IPS-18a (cell line): ENCODE data around the gene FERD3L.
"Not testable (repeated sequence)": the region's sequence is repeated elsewhere in the genome, so short reads cannot be mapped to it uniquely, and the experiment has no call there.

Experiments used
- H3K27ac ChIP-seq: one replicate; pipeline ENCODE4 v1.5.1; 2013; ENCODE audit warnings: low read length
- H3K27me3 ChIP-seq: one replicate; pipeline ENCODE4 v1.6.1; 2013; ENCODE audit warnings: mild to moderate bottlenecking, low read length; ENCODE audit not compliant: control insufficient read depth, insufficient read depth
- H3K36me3 ChIP-seq: one replicate; pipeline ENCODE4 v1.6.1; 2013; ENCODE audit warnings: low read depth, low read length; ENCODE audit not compliant: control insufficient read depth
- H3K4me1 ChIP-seq: one replicate; pipeline ENCODE4 v1.6.1; 2013; ENCODE audit warnings: low read depth, low read length; ENCODE audit not compliant: control insufficient read depth
- H3K4me3 ChIP-seq: one replicate; pipeline ENCODE4 v1.5.1; 2013; ENCODE audit warnings: low read length
- H3K9ac ChIP-seq: one replicate; pipeline ENCODE4 v1.6.1; 2013; ENCODE audit warnings: mild to moderate bottlenecking, low read length, moderate library complexity
- H3K9me3 ChIP-seq: one replicate; pipeline ENCODE4 v1.6.1; 2013; ENCODE audit warnings: low read depth, low read length; ENCODE audit not compliant: control insufficient read depth

Gene FERD3L

GRCh38 chr7:19144661-19145433 lies at the start of gene FERD3L:
FERD3L (minus strand) TSS chr7:19145421; CDS start chr7:19145362, 59 bp downstream.
- Histone ChIP-seq H3K4me3 (peak within 1 kb of the TSS; percentile 71), H3K27me3 (peaks cover 82% of the 10 kb centered on the region), H3K36me3 (no peaks in the 10 kb centered on the region), H3K27ac (no peak within 1 kb of the TSS), H3K9me3 (no peaks in the 10 kb centered on the region), H3K4me1 (peaks cover 30% of the 10 kb centered on the region), H3K9ac (no peak within 1 kb of the TSS)

DNA sequence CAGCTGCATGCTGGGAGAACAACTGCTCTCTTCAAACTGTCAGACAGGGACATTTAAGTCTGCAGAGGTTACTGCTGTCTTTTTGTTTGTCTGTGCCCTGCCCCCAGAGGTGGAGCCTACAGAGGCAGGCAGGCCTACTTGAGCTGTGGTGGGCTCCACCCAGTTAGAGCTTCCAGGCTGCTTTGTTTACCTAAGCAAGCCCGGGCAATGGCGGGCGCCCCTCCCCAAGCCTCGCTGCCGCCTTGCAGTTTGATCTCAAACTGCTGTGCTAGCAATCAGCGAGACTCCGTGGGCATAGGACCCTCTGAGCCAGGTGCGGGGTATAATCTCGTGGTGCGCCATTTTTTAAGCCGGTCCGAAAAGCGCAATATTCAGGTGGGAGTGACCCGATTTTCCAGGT lies 49.2 kb upstream of the FERD3L start:
- not testable (repeated sequence) for H3K9ac ChIP-seq, H3K27me3 ChIP-seq, H3K4me1 ChIP-seq, H3K36me3 ChIP-seq, H3K27ac ChIP-seq, H3K9me3 ChIP-seq
- peak overlapping the region; percentile 58 for H3K4me3 ChIP-seq

DNA sequence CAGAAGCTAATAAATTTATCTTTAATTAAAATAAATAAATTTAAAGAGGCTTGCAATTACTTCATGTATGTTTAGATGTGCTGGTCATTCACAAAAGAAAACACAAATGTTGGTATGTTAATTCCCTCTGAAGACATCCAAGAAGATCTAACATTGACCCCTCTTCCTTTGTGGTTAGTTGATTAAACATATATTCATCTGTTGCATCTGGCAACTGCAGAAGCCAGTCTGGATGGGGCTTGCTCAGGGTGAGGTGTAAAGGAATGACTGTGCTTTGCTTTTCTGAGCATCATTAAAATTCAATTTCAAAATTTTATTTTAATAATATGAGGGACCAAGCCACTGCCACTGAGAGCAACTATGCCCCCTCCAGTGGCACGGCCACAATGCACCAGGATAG lies 36.4 kb upstream of the FERD3L start:
- Histone ChIP-seq H3K36me3 (no peaks in the 10 kb centered on the region), H3K9me3 (no peaks in the 10 kb centered on the region), H3K4me3 (no peak overlapping the region), H3K27me3 (no peaks in the 10 kb centered on the region), H3K4me1 (no peaks in the 10 kb centered on the region), H3K9ac (no peak overlapping the region), H3K27ac (no peak overlapping the region)

GRCh38 chr7:19178595-19178994 lies 33.4 kb upstream of the FERD3L start:
- Histone ChIP-seq H3K36me3 (no peaks in the 10 kb centered on the region), H3K27me3 (no peaks in the 10 kb centered on the region), H3K4me3 (no peak overlapping the region), H3K27ac (no peak overlapping the region), H3K9ac (no peak overlapping the region), H3K9me3 (no peaks in the 10 kb centered on the region), H3K4me1 (peaks cover 5% of the 10 kb centered on the region)

DNA sequence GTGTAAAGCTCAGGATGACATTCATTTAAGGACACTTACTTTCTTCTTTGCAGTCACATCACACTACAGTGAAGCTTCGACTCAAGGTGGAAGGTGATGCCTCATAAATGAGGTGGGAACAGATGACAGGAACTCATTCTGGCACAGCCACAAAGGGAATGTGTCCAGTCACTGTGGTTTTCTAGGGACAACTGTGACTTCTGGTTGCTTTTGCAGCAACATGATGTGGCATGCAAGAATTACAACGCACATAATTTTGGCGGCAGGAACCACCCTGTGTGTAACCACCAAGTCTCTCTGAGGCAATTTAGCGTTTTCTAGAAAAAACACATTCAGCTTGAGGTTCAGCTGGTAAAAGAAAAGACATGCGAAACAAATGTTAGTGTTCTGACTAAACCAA lies 32.0 kb upstream of the FERD3L start:
- Histone ChIP-seq H3K9me3 (no peaks in the 10 kb centered on the region), H3K4me1 (peaks cover 5% of the 10 kb centered on the region), H3K36me3 (no peaks in the 10 kb centered on the region), H3K27me3 (no peaks in the 10 kb centered on the region), H3K27ac (no peak overlapping the region), H3K9ac (no peak overlapping the region), H3K4me3 (no peak overlapping the region)

DNA sequence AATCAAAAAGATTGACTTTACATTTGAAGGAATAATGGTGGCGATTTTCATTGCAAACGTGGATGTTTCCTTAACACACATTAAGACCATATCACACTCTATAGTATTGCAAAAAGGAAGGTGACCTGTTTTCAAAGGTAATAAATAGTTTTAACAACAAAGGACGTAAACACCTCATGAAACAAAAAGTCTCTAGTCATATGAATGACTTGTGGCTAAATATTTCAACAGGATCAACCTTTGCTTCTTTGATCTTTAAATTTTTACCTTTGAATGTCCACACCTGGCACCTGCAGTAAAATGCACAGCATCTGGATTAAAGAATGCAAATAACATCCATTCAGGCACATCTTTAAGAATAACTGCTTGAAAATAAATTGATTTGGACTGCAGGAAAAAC lies 30.0 kb upstream of the FERD3L start:
- Histone ChIP-seq H3K4me1 (peaks cover 5% of the 10 kb centered on the region), H3K9ac (no peak overlapping the region), H3K4me3 (no peak overlapping the region), H3K27ac (no peak overlapping the region), H3K9me3 (no peaks in the 10 kb centered on the region), H3K27me3 (no peaks in the 10 kb centered on the region), H3K36me3 (no peaks in the 10 kb centered on the region)

GRCh38 chr7:19161671-19162070 lies 16.4 kb upstream of the FERD3L start:
- no peaks in the 10 kb centered on the region for H3K9me3 ChIP-seq
- H3K36me3 ChIP-seq: no peaks in the 10 kb centered on the region
- no peak overlapping the region for H3K9ac ChIP-seq
- H3K27me3 ChIP-seq: no peaks in the 10 kb centered on the region
- no peak overlapping the region for H3K27ac ChIP-seq
- no peak overlapping the region for H3K4me3 ChIP-seq
- H3K4me1 ChIP-seq: no peaks in the 10 kb centered on the region

DNA sequence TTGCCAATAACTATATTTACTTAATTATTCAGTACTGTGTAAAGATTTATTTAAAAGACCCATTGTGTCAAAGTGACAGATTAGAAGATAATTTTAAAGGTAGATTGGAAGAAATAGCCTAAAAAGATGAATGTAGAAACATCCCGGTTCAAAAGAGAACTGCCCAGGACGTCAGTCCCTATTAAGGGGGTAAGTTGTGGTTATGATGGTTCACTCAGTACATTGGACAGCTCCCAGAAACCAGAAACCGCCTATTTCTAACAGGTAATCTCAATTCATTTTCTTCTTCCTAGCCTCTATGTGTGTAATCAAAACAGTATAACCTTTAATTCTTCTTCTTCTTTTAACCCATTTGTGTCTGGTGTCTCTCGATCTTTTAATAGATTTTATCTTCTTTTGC lies 1.5 kb upstream of the FERD3L start:
- Histone ChIP-seq H3K9ac (no peak overlapping the region), H3K4me3 (peak overlapping the region; percentile 65), H3K27me3 (peaks cover 64% of the 10 kb centered on the region), H3K4me1 (peaks cover 30% of the 10 kb centered on the region), H3K9me3 (no peaks in the 10 kb centered on the region), H3K36me3 (no peaks in the 10 kb centered on the region), H3K27ac (no peak overlapping the region)

DNA sequence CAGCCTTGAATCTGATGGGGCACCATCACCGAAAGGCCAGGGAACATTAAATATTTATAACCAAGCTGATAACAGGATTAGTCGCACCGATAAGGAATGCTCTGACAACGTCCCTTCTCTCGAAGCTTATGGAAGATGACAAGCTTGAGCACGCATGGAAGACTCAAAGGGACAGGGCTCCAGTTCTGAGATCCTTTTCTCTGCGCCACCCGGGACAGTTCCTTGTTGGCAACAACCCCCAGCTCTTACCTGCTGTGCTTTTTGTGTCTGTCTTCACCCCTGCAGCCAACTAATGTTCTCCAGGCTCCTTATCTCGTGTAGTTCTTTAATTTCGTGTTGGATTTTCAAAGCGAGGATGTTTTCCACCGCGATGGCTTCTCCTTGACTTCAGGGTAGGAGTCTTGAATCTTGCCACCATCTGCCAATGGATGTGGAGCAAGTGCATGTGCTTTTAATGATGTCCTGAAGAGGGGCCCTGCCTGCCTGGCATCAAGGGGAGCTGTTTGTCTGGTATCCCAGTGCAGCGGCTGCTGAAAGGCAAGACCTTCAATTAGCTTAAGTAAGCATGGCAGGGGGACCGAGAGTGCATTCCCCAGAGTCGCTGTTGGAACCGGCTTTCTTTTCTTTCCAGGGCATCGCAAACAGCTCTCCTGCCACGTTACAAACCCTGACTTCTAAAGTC lies 354 bp upstream of the FERD3L start:
- Histone ChIP-seq H3K4me3 (peak overlapping the region; percentile 65), H3K36me3 (no peaks in the 10 kb centered on the region), H3K4me1 (peaks cover 30% of the 10 kb centered on the region), H3K9me3 (no peaks in the 10 kb centered on the region), H3K27me3 (peaks cover 75% of the 10 kb centered on the region), H3K9ac (no peak overlapping the region), H3K27ac (no peak overlapping the region)

- peaks cover 90% of the 10 kb centered on the region for H3K27me3 ChIP-seq
- no peak overlapping the region for H3K9ac ChIP-seq
- no peaks in the 10 kb centered on the region for H3K9me3 ChIP-seq
- H3K4me3 ChIP-seq: peak overlapping the region; percentile 71
- no peak overlapping the region for H3K27ac ChIP-seq
- peaks cover 30% of the 10 kb centered on the region for H3K4me1 ChIP-seq
- H3K36me3 ChIP-seq: no peaks in the 10 kb centered on the region
These were observed 1.2 kb downstream of the FERD3L start for GRCh38 chr7:19143881-19144574.

DNA sequence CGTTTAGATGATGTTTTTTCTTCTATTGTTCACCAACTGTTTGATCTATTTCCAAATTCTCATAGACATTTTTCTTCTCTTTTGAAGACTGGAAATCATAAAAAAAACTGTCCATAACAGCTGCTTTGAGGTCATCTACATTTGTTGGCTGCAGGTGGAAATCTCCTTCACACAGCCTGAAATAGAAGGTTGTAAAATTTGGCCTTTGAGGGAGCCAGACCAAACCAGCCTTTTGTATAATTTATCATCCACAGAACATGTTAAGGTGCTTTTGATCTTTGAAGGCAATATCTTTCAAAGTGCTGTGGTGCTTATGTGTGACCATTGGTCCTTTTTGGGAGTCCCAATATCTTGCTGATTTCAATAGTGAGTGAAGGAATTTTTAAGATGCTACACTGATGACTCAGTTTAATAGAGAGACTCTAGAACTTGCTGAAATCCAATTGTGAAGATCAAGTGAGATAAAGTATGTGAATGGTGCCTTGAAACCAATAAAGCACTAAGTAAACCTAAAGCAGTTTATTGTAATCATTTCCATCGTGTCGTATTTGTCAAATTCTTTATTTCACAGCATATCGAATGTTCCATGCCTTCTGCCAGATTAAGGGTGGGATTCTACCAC lies 5.4 kb downstream of the FERD3L start:
- H3K9me3 ChIP-seq: no peaks in the 10 kb centered on the region
- H3K9ac ChIP-seq: no peak overlapping the region
- H3K27ac ChIP-seq: no peak overlapping the region
- H3K4me1 ChIP-seq: peaks cover 9% of the 10 kb centered on the region
- H3K4me3 ChIP-seq: no peak overlapping the region
- H3K27me3 ChIP-seq: peaks cover 58% of the 10 kb centered on the region
- no peaks in the 10 kb centered on the region for H3K36me3 ChIP-seq
